Adrenal gland (tissue), 12 donors: ENCODE measurements around the gene PKP3. TPM values are rescaled to one million over a fixed set of nuclear protein-coding genes. Genes with fewer than 3 reads are reported as not detected.

Source experiments
- DNase-seq, 7 donors: peaks; one replicate each; pipeline ENCODE4 v3.0.0-alpha.2; 2019 to 2020
- H3K27ac ChIP-seq, 5 donors: fragments of 200-600 bp; sonication (generic) in 4 of 5; 1 replicate in 3 of 5; 2 replicates in 2 of 5; pipeline versions ENCODE4 v1.5.1 to v1.8.0; 2016 to 2020; ENCODE audit warnings: mild to moderate bottlenecking in 1 of 5
- H3K27me3 ChIP-seq: fragments of 200-600 bp; 2 replicates; pipeline ENCODE4 v1.8.0; 2021
- H3K36me3 ChIP-seq, 2 donors: fragments of 200-600 bp; replicated peaks in 1 of 2; 1 replicate in 1 of 2; 2 replicates in 1 of 2; pipeline versions ENCODE4 v1.5.1 to v1.8.0; 2018 to 2022
- H3K4me1 ChIP-seq, 2 donors: fragments of 200-600 bp; replicated peaks in 1 of 2; 1 replicate in 1 of 2; 2 replicates in 1 of 2; pipeline versions ENCODE4 v1.5.1 to v1.8.0; 2018 to 2021
- H3K4me3 ChIP-seq, 4 donors: fragments of 200-600 bp; sonication (generic) in 3 of 4; one replicate each; pipeline ENCODE4 v1.5.1; 2016 to 2018
- H3K9me3 ChIP-seq, 3 donors: fragments of 200-600 bp; sonication (generic) in 1 of 3; replicated peaks in 1 of 3; 1 replicate in 2 of 3; 2 replicates in 1 of 3; pipeline versions ENCODE4 v1.5.1 to v1.8.0; 2016 to 2021
- POLR2A ChIP-seq, 2 donors: fragments of 450-650 bp; IDR thresholded peaks; one replicate each; pipeline ENCODE4 v1.6.1; 2017; ENCODE audit warnings: antibody characterized with exemption in 2 of 2, mild to moderate bottlenecking in 2 of 2, moderate library complexity in 1 of 2
- WGBS, 4 donors: extraction: QIAGEN DNeasy Blood & Tissue Kit in 2 of 4; methylation state at CpG; one replicate each; pipeline versions ENCODE4 v1.1.5 to v1.1.7; 2013 to 2017; 5-methylcytosine and 5-hydroxymethylcytosine counted together
- intact Hi-C, 2 donors: fragments of 100-400 bp; cut with DNase I; formaldehyde crosslinking; loops; one replicate each; pipeline versions ENCODE4 v1.14.1 to v1.15.0; 2022 to 2023
- polyA plus RNA-seq, 3 donors: library from polyadenylated mRNA; stranded (reverse); fragments of 200-250 nt in 2 of 3; fragments of 350-450 nt in 1 of 3; fragmentation: Illumina TruSeq in 1 of 3; extraction: RNeasy Lipid Tissue Mini Kit (QIAGEN cat#74804) in 1 of 3; gene quantifications; one replicate each; pipeline ENCODE4 v1.2.3, GENCODE V29; 2013 to 2014
- total RNA-seq, 9 donors: library from RNA; depleted of rRNA in 4 of 9; stranded (reverse); fragments of >200 nt in 4 of 9; fragments of 120-200 nt in 1 of 9; fragmentation: NEBNext Ultra II Directional in 1 of 9; extraction: Animal tissue kit (Norgen Biotek cat#: 25700) in 1 of 9; gene quantifications; one replicate each; pipeline versions ENCODE4 v1.1.0 to v1.2.4, GENCODE V29; 2013 to 2023
- TF ChIP-seq, protein P1 (sequence below), 6 experiments: fragments of 450-650 bp in 4 of 6; fragments of 200-600 bp in 2 of 6; sonication (generic) in 1 of 6; IDR thresholded peaks; 1 replicate in 5 of 6; 2 replicates in 1 of 6; pipeline versions ENCODE4 v1.5.1 to v1.8.0; 2016 to 2021; ENCODE audit warnings: antibody characterized with exemption in 6 of 6, mild to moderate bottlenecking in 2 of 6, moderate library complexity in 1 of 6
- donor health status: healthy with polysubstance abuse.
- donor health status: Bipolar disorder and iron deficiency.
- donor health status: DM: yes; HTN: yes; CAD: no.
- donor health status: DM: no; HTN: no; CAD: no.
- donor health status: DM: no; HTN: no; CAD: no.
- donor health status: DM: yes; HTN: yes; CAD: no.

PKP3 gene
- total and polyA plus RNA-seq, 12 donors, result 0.37 to 0.65 (median 0.55) TPM; not detected in 8

DNA sequence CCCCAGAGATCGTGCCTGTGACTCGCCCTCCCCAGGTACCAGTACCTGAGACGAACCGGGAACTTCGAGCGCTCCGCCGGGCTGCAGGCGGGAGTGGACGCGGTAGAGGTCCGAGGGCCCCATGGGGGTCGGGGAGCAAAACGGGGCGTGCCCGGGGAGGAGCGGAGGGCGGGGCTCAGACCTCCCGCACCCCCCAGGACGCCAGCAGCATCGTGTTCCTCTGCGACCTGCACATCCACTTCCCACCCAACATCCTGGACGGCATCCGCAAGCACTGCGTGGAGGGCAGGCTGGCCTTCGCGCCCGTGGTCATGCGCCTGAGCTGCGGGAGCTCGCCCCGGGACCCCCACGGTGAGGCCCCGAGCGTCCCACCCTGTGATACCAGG is 13.9 kb upstream of the PKP3 start:
- no peak for DNase-seq
- no peaks in the 10 kb centered on the region for H3K27me3 ChIP-seq
- H3K36me3 ChIP-seq, result no peaks in the 10 kb centered on the region
- intact Hi-C loops, result no loop called here
- no peak overlapping the region for H3K27ac ChIP-seq
- no peaks in the 10 kb centered on the region for H3K4me1 ChIP-seq
- TF ChIP-seq, protein P1, sequence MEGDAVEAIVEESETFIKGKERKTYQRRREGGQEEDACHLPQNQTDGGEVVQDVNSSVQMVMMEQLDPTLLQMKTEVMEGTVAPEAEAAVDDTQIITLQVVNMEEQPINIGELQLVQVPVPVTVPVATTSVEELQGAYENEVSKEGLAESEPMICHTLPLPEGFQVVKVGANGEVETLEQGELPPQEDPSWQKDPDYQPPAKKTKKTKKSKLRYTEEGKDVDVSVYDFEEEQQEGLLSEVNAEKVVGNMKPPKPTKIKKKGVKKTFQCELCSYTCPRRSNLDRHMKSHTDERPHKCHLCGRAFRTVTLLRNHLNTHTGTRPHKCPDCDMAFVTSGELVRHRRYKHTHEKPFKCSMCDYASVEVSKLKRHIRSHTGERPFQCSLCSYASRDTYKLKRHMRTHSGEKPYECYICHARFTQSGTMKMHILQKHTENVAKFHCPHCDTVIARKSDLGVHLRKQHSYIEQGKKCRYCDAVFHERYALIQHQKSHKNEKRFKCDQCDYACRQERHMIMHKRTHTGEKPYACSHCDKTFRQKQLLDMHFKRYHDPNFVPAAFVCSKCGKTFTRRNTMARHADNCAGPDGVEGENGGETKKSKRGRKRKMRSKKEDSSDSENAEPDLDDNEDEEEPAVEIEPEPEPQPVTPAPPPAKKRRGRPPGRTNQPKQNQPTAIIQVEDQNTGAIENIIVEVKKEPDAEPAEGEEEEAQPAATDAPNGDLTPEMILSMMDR (IDR thresholded peaks at IDR 0.05), result no peak
- no peak for TF ChIP-seq POLR2A (IDR thresholded peaks at IDR 0.05)
- 86 to 94% (median 91%) methylated on average over 18 to 35 of the region's 35 CpGs for WGBS, 4 donors
- H3K4me3 ChIP-seq, result no peak overlapping the region
- no peaks in the 10 kb centered on the region for H3K9me3 ChIP-seq

DNA sequence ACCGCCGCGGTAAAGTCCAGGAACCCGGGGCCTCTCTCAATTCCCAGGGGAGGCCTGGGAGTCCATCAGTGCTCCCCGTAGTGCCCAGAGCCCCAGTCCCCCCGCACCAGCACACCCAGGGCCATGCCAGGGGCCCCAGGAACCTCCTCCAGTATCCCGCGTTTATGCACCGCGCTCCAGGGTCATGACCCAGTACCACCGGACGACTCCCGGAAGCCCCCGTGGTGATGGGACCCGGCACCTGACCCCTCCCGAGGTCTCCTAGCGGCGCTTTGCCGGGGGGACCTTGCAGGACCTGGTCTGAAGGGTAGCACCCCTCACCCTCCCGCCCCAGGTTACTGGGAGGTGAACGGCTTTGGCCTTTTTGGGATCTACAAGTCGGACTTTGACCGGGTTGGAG is 13.5 kb upstream of the PKP3 start:
- Histone ChIP-seq H3K36me3 (no peaks in the 10 kb centered on the region), H3K27ac (no peak overlapping the region), H3K9me3 (no peaks in the 10 kb centered on the region), H3K4me3 (no peak overlapping the region), H3K4me1 (no peaks in the 10 kb centered on the region), H3K27me3 (no peaks in the 10 kb centered on the region)
- WGBS, 4 donors, result 93 to 95% (median 94%) methylated on average over 14 to 23 of the region's 23 CpGs
- intact Hi-C loops, result no loop called here
- TF ChIP-seq, protein P1 (IDR thresholded peaks at IDR 0.05), result no peak
- DNase-seq, result no peak

- 74 to 94% (median 87%) methylated on average over 4 to 14 of the region's 14 CpGs for WGBS, 4 donors
- intact Hi-C loops, result no loop called here
- H3K4me3 ChIP-seq, result no peak overlapping the region
These were observed 13.0 kb upstream of the PKP3 start for GRCh38 chr11:380996-381395.

DNA sequence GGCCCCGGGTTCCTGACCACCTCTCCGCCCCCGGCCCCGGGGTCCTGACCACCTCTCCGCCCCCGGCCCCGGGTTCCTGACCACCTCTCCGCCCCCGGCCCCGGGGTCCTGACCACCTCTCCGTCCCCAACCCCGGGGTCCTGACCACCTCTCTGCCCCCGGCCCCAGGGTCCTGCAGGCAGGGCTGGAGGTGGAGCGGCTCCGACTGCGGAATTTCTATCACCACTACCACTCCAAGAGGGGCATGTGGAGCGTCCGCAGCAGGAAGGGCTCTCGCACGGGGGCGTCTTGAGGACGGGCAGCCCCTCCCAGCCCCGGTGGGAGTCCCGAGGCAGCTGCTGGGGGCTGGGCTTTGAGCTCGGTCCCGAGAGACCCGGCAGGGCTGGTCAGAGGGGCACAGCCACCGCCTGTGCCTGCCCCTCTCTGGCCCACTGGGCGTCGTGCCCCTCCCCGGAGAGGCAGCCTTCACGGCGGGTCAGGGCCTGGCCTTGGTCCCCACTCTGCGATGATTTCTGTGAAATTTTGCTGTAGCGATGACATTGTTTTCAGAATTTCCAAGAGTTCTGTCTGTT is 12.4 kb upstream of the PKP3 start:
- TF ChIP-seq, protein P1 (IDR thresholded peaks at IDR 0.05), result no peak
- TF ChIP-seq POLR2A (IDR thresholded peaks at IDR 0.05), result no peak
- Histone ChIP-seq H3K27ac (no peak overlapping the region), H3K36me3 (no peaks in the 10 kb centered on the region), H3K4me1 (no peaks in the 10 kb centered on the region), H3K9me3 (no peaks in the 10 kb centered on the region), H3K27me3 (no peaks in the 10 kb centered on the region), H3K4me3 (no peak overlapping the region)
- no peak for DNase-seq
- WGBS, 4 donors, result 44 to 62% (median 57%) methylated on average over 7 to 30 of the region's 35 CpGs
- intact Hi-C loops, result no loop called here

More at GRCh38 chr11:380996-381395, 13.0 kb upstream of the PKP3 start:
- Histone ChIP-seq H3K27me3 (no peaks in the 10 kb centered on the region), H3K4me1 (no peaks in the 10 kb centered on the region), H3K9me3 (no peaks in the 10 kb centered on the region), H3K27ac (no peak overlapping the region), H3K36me3 (no peaks in the 10 kb centered on the region)
- DNase-seq, result no peak
- no peak for TF ChIP-seq POLR2A (IDR thresholded peaks at IDR 0.05)
- TF ChIP-seq, protein P1 (IDR thresholded peaks at IDR 0.05), result no peak
